Tibial nerve (tissue), 4 donors: ENCODE data around the gene SLC35A2.

Experiments used
- CTCF ChIP-seq, 5 experiments: fragments of 200-600 bp in 3 of 5; fragments of 450-650 bp in 2 of 5; sonication (generic) in 3 of 5; IDR thresholded peaks; one replicate each; pipeline ENCODE4 v1.5.1; 2016 to 2019; ENCODE audit warnings: antibody characterized with exemption in 5 of 5, mild to moderate bottlenecking in 3 of 5, moderate library complexity in 2 of 5
- EP300 ChIP-seq, 2 donors: sonication (generic); formaldehyde crosslinking; IDR thresholded peaks; one replicate each; pipeline ENCODE4 v1.6.1; 2017; ENCODE audit warnings: antibody characterized with exemption in 2 of 2, mild to moderate bottlenecking in 1 of 2

GRCh38 chrX:48894891-48895290, 16.6 kb downstream of the SLC35A2 start:
- TF ChIP-seq CTCF (IDR thresholded peaks at IDR 0.05), result no peak
- no peak for TF ChIP-seq EP300 (IDR thresholded peaks at IDR 0.05)
